ENCODE measurements around the gene TMEM163. TPM values are rescaled to one million over a fixed set of nuclear protein-coding genes. Genes with fewer than 3 reads are reported as not detected.

Gene TMEM163
- total and polyA plus RNA-seq, 2 donors (not counting 3 experiments of a cell fraction or from before 2014, with no cell fraction given), result 1.0 to 2.8 TPM

DNA sequence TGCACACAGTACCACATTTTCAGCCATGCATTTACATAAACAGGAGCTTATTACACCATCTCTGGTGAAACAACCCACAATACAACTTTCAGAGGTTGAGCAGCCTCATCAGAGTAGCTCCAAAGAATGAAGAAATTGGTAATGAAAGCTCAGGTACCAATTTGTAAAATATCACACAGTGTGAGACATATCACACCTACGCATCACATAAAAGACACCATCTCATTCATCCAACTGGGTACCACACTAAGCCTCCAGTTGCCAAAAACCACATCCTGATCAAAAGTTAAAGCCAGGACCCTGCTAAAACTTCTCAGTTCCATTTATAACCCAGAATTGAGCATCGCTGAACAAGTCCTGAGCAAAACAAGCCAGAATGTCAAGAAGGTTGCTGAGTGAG, 4.6 kb downstream of the TMEM163 start:
- no peak overlapping the region for H3K4me3 ChIP-seq (replicated peaks in 1 of 3; ENCODE audit: insufficient read depth in 1 of 3, low read depth in 1 of 3, low read length in 3 of 3)
- FAIRE-seq (no peak), DNase-seq (ENCODE audit: low read depth, low spot score) (no peak)
- TF ChIP-seq EZH2 (IDR thresholded peaks at IDR 0.05; ENCODE audit: borderline replicate concordance, low read depth, low read length, severe bottlenecking) (no peak), JUN (IDR thresholded peaks at IDR 0.05; ENCODE audit: borderline replicate concordance, insufficient read depth, insufficient read length, low read depth) (no peak), GATA2 (IDR thresholded peaks at IDR 0.05; ENCODE audit: insufficient read depth, insufficient read length, low read depth, low read length) (no peak), MAX (IDR thresholded peaks at IDR 0.05; ENCODE audit: insufficient read depth, insufficient read length) (no peak), MYC (IDR thresholded peaks at IDR 0.05; ENCODE audit: low read depth, low read length) (no peak), POLR2A (IDR thresholded peaks at IDR 0.05; ENCODE audit: low read depth, low read length) (no peak), FOS (IDR thresholded peaks at IDR 0.05; ENCODE audit: borderline replicate concordance, insufficient read depth, low read length) (no peak), POLR2AphosphoS5 (IDR thresholded peaks at IDR 0.05; ENCODE audit: insufficient read depth, low read depth, low read length) (no peak)
- TF ChIP-seq, protein P1, sequence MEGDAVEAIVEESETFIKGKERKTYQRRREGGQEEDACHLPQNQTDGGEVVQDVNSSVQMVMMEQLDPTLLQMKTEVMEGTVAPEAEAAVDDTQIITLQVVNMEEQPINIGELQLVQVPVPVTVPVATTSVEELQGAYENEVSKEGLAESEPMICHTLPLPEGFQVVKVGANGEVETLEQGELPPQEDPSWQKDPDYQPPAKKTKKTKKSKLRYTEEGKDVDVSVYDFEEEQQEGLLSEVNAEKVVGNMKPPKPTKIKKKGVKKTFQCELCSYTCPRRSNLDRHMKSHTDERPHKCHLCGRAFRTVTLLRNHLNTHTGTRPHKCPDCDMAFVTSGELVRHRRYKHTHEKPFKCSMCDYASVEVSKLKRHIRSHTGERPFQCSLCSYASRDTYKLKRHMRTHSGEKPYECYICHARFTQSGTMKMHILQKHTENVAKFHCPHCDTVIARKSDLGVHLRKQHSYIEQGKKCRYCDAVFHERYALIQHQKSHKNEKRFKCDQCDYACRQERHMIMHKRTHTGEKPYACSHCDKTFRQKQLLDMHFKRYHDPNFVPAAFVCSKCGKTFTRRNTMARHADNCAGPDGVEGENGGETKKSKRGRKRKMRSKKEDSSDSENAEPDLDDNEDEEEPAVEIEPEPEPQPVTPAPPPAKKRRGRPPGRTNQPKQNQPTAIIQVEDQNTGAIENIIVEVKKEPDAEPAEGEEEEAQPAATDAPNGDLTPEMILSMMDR (IDR thresholded peaks at IDR 0.05; ENCODE audit: extremely low read depth in 1 of 2, insufficient read depth in 1 of 2, low read depth in 1 of 2, low read length in 2 of 2), result no peak
- no peak overlapping the region for H3K27ac ChIP-seq (ENCODE audit: insufficient read depth, low read depth, low read length)
- H3K36me3 ChIP-seq (ENCODE audit: control insufficient read depth in 2 of 2, extremely low read depth in 1 of 2, insufficient read depth in 2 of 2, low read length in 2 of 2), result no peaks in the 10 kb centered on the region
- dilution Hi-C loops (cut with MboI; ENCODE audit: extremely low pct_ligation_motif_present, low sequenced_read_pairs), result no loop called here
- no peaks in the 10 kb centered on the region for H3K79me2 ChIP-seq (ENCODE audit: control insufficient read depth, insufficient read depth, low read length)
- BruUV-seq (replicated peaks), result no TSS peak
- peaks cover 11 to 31% of the 10 kb centered on the region in 2 experiments for H3K27me3 ChIP-seq (ENCODE audit: control insufficient read depth in 2 of 2, insufficient read depth in 2 of 2, low read length in 2 of 2)
- no peaks in the 10 kb centered on the region for H4K20me1 ChIP-seq (replicated peaks; ENCODE audit: control insufficient read depth, extremely low read depth, insufficient read depth, low read length)
- H2AFZ ChIP-seq (ENCODE audit: low read depth, low read length), result no peak overlapping the region
- POLR2A ChIA-PET, result no interaction called here
- intact Hi-C loops (cut with micrococcal nuclease), result no loop called here
- no peaks in the 10 kb centered on the region for H3K9me3 ChIP-seq (replicated peaks; ENCODE audit: control insufficient read depth, insufficient read depth, low read length)
- no peaks in the 10 kb centered on the region for H3K9me1 ChIP-seq (replicated peaks; ENCODE audit: control insufficient read depth, extremely low read depth, insufficient read depth, low read length)
- no peak overlapping the region for H3K9ac ChIP-seq (replicated peaks; ENCODE audit: extremely low read depth, insufficient read depth, low read length)
- H3K4me2 ChIP-seq (ENCODE audit: insufficient read depth, low read length), result no peak overlapping the region
- H3K4me1 ChIP-seq (ENCODE audit: control insufficient read depth, extremely low read depth, insufficient read depth, low read length), result peaks cover 7% of the 10 kb centered on the region
- CTCF ChIA-PET, result interaction anchor here (1.0 to 2.8 kb wide), 3 partner anchors 15 to 263 kb away, joined by 3 to 12 read pairs (median 10); no protein-coding TSS in a partner anchor
